IMR-90 (cell line): ENCODE results near the gene TK1. TPM values are rescaled to one million over a fixed set of nuclear protein-coding genes. Genes with fewer than 3 reads are reported as not detected.

ENCODE experiments used
- ATAC-seq: fragments of 200-7000 bp; cut with Tn5 transposase; 2 replicates; pipeline ENCODE4 v1.9.1; 2020; ENCODE audit warnings: low read depth, mild to moderate bottlenecking, moderate library complexity
- BruUV-seq: library from RNA; stranded (reverse); fragments of 400-500 nt; replicated peaks from 2 replicates; lab custom pipeline; 2021; lab: Mats Ljungman, UMichigan
- CTCF ChIA-PET: fragments of 300-600 bp; formaldehyde crosslinking; extraction: SDS; loops from one replicate; lab custom pipeline; 2021; ENCODE audit warnings: antibody characterized with exemption; lab: Yijun Ruan, JAX
- POLR2A ChIA-PET: fragments of 300-600 bp; sonication (Branson Sonifier 250); formaldehyde crosslinking; loops from one replicate; lab custom pipeline; 2022; ENCODE audit warnings: antibody characterized with exemption; ENCODE audit not compliant: unreplicated experiment; lab: Charles Lee
- DNase-seq: peaks from one replicate; pipeline ENCODE4 v3.0.0; 2013
- H2AFZ ChIP-seq: replicated peaks from 2 replicates; pipeline ENCODE3; 2013; ENCODE audit warnings: low read length, mild to moderate bottlenecking; ENCODE audit not compliant: poor library complexity
- H2AK5ac ChIP-seq: 2 replicates; pipeline ENCODE4 v1.6.1; 2013; ENCODE audit warnings: low read depth, low read length, inconsistent platforms
- H2AK9ac ChIP-seq: replicated peaks from 2 replicates; pipeline ENCODE3; 2013; ENCODE audit warnings: mild to moderate bottlenecking, low read depth, low read length, moderate library complexity; ENCODE audit not compliant: poor library complexity
- H2BK120ac ChIP-seq: 2 replicates; pipeline ENCODE4 v1.6.1; 2013; ENCODE audit warnings: low read depth, low read length, inconsistent platforms
- H2BK15ac ChIP-seq: 3 replicates; pipeline ENCODE4 v1.6.1; 2013; ENCODE audit warnings: low read depth, low read length, inconsistent platforms
- H2BK20ac ChIP-seq: 2 replicates; pipeline ENCODE4 v1.6.1; 2013; ENCODE audit warnings: low read depth, mild to moderate bottlenecking, inconsistent platforms, low read length, moderate library complexity
- H2BK5ac ChIP-seq: 2 replicates; pipeline ENCODE4 v1.6.1; 2013; ENCODE audit warnings: mild to moderate bottlenecking, low read depth, low read length, inconsistent platforms; ENCODE audit not compliant: poor library complexity, severe bottlenecking
- H3K14ac ChIP-seq: replicated peaks from 2 replicates; pipeline ENCODE4 v1.6.1; 2013; ENCODE audit warnings: low read depth, low read length, inconsistent platforms
- H3K18ac ChIP-seq: 2 replicates; pipeline ENCODE4 v1.6.1; 2013; ENCODE audit warnings: low read depth, low read length, control low read depth
- H3K23ac ChIP-seq: 2 replicates; pipeline ENCODE4 v1.6.1; 2013; ENCODE audit warnings: low read depth, low read length, inconsistent platforms
- H3K27ac ChIP-seq: 2 replicates; pipeline ENCODE4 v1.5.1; 2013; ENCODE audit warnings: mild to moderate bottlenecking, control low read depth, low read length; ENCODE audit not compliant: insufficient read depth
- H3K27me3 ChIP-seq: 2 replicates; pipeline ENCODE4 v1.6.1; 2013; ENCODE audit warnings: low read length; ENCODE audit not compliant: control insufficient read depth, insufficient read depth
- H3K36me3 ChIP-seq: 2 replicates; pipeline ENCODE4 v1.6.1; 2013; ENCODE audit warnings: low read length, mixed read lengths; ENCODE audit not compliant: control insufficient read depth, insufficient read depth
- H3K4ac ChIP-seq: 2 replicates; pipeline ENCODE4 v1.6.1; 2013; ENCODE audit warnings: low read depth, low read length, inconsistent platforms
- H3K4me1 ChIP-seq: 2 replicates; pipeline ENCODE4 v1.6.1; 2013; ENCODE audit warnings: low read length, mixed read lengths; ENCODE audit not compliant: control insufficient read depth, insufficient read depth
- H3K4me2 ChIP-seq: 2 replicates; pipeline ENCODE4 v1.6.1; 2013; ENCODE audit warnings: low read depth, mild to moderate bottlenecking, control low read depth, low read length, moderate library complexity
- H3K4me3 ChIP-seq: 2 replicates; pipeline ENCODE4 v1.5.1; 2013; ENCODE audit warnings: low read depth, mild to moderate bottlenecking, control low read depth, low read length, moderate library complexity; ENCODE audit not compliant: insufficient read depth
- H3K56ac ChIP-seq: 2 replicates; pipeline ENCODE4 v1.6.1; 2013; ENCODE audit warnings: low read length, inconsistent platforms; ENCODE audit not compliant: insufficient read depth; ENCODE audit errors: extremely low read depth
- H3K79me1 ChIP-seq, 2 experiments: 2 replicates each; pipeline ENCODE4 v1.6.1; 2013; ENCODE audit warnings: low read length in 2 of 2, inconsistent platforms in 1 of 2, low read depth in 1 of 2
- H3K9ac ChIP-seq: 2 replicates; pipeline ENCODE4 v1.6.1; 2013; ENCODE audit warnings: low read depth, low read length, control low read depth
- H3K9me1 ChIP-seq: 2 replicates; pipeline ENCODE4 v1.6.1; 2013; ENCODE audit warnings: low read length, inconsistent platforms; ENCODE audit not compliant: insufficient read depth
- H3K9me3 ChIP-seq: 2 replicates; pipeline ENCODE4 v1.6.1; 2013; ENCODE audit warnings: low read length; ENCODE audit not compliant: control insufficient read depth, insufficient read depth
- H4K20me1 ChIP-seq: 2 replicates; pipeline ENCODE4 v1.6.1; 2013; ENCODE audit warnings: low read length, inconsistent platforms; ENCODE audit not compliant: insufficient read depth
- H4K5ac ChIP-seq: 2 replicates; pipeline ENCODE4 v1.6.1; 2013; ENCODE audit warnings: mild to moderate bottlenecking, low read depth, low read length, control low read depth
- H4K8ac ChIP-seq, 2 experiments: 2 replicates each; pipeline ENCODE4 v1.6.1; 2013; ENCODE audit warnings: low read depth in 2 of 2, low read length in 2 of 2, control low read depth in 1 of 2, inconsistent platforms in 1 of 2
- H4K91ac ChIP-seq: 2 replicates; pipeline ENCODE4 v1.6.1; 2013; ENCODE audit warnings: low read depth, low read length, inconsistent platforms; ENCODE audit not compliant: insufficient read depth
- BHLHE40 ChIP-seq: fragments of 150-350 bp; IDR thresholded peaks from 2 replicates; pipeline ENCODE4 v1.6.1; 2016; ENCODE audit warnings: mild to moderate bottlenecking, low read depth, low read length
- CEBPB ChIP-seq: IDR thresholded peaks from 2 replicates; pipeline ENCODE4 v1.6.1; 2012; ENCODE audit warnings: low read depth, low read length, improper control_type of control experiment
- CHD1 ChIP-seq: IDR thresholded peaks from 2 replicates; pipeline ENCODE4 v1.6.1; 2012; ENCODE audit warnings: low read depth, low read length, improper control_type of control experiment
- FOS ChIP-seq: fragments of 150-350 bp; IDR thresholded peaks from 2 replicates; pipeline ENCODE4 v1.6.1; 2016; ENCODE audit warnings: low read depth, low read length
- MAFK ChIP-seq: IDR thresholded peaks from 2 replicates; pipeline ENCODE4 v1.6.1; 2012; ENCODE audit warnings: low read depth, low read length, improper control_type of control experiment
- MAZ ChIP-seq: IDR thresholded peaks from 2 replicates; pipeline ENCODE4 v1.6.1; 2012; ENCODE audit warnings: low read depth, mild to moderate bottlenecking, low read length, improper control_type of control experiment, moderate library complexity, borderline replicate concordance
- MXI1 ChIP-seq: IDR thresholded peaks from 2 replicates; pipeline ENCODE4 v1.6.1; 2012; ENCODE audit warnings: low read depth, mild to moderate bottlenecking, low read length, moderate library complexity, borderline replicate concordance
- NFE2L2 ChIP-seq: fragments of 150-350 bp; IDR thresholded peaks from 2 replicates; pipeline ENCODE4 v1.6.1; 2016; ENCODE audit warnings: low read depth, mild to moderate bottlenecking, low read length
- POLR2A ChIP-seq: IDR thresholded peaks from 2 replicates; pipeline ENCODE4 v1.6.1; 2012; ENCODE audit warnings: mild to moderate bottlenecking, low read depth, low read length
- RAD21 ChIP-seq: IDR thresholded peaks from 2 replicates; pipeline ENCODE4 v1.6.1; 2012; ENCODE audit warnings: low read length, improper control_type of control experiment
- RCOR1 ChIP-seq: IDR thresholded peaks from 2 replicates; pipeline ENCODE4 v1.6.1; 2012; ENCODE audit warnings: mild to moderate bottlenecking, low read length, improper control_type of control experiment; ENCODE audit not compliant: insufficient replicate concordance
- RFX5 ChIP-seq: IDR thresholded peaks from 2 replicates; pipeline ENCODE4 v1.8.0; 2012; ENCODE audit warnings: low read depth, mild to moderate bottlenecking, low read length, moderate library complexity
- SMC3 ChIP-seq: fragments of 150-350 bp; IDR thresholded peaks from 2 replicates; pipeline ENCODE4 v1.6.1; 2016; ENCODE audit warnings: low read depth, mild to moderate bottlenecking, antibody characterized with exemption, low read length, moderate library complexity
- WGBS, 2 experiments: methylation state at CpG; one replicate each; pipeline versions ENCODE4 v1.1.5 to v1.1.7; 2013; ENCODE audit warnings: missing lambda C conversion rate in 2 of 2; ENCODE audit not compliant: insufficient read length in 1 of 2; ENCODE audit errors: extremely low coverage in 2 of 2; 5-methylcytosine and 5-hydroxymethylcytosine counted together
- dilution Hi-C: fragments of 300-500 bp; cut with HindIII; formaldehyde crosslinking; loops from one replicate; pipeline ENCODE4 v1.14.3; 2018; ENCODE audit warnings: low sequenced_read_pairs; ENCODE audit not compliant: unreplicated experiment
- in situ Hi-C: fragments of 300-500 bp; cut with MboI; formaldehyde crosslinking; loops from 3 replicates; pipeline ENCODE4 v1.14.3; 2019; ENCODE audit warnings: low sequenced_read_pairs, inconsistent platforms, mixed read lengths
- intact Hi-C: fragments of 100-400 bp; cut with micrococcal nuclease; formaldehyde crosslinking; loops from 2 replicates; pipeline ENCODE4 v1.10.0; 2022
- polyA plus RNA-seq, 3 experiments: library from polyadenylated mRNA; depleted of rRNA; stranded (reverse); fragments of >200 nt; gene quantifications; 2 replicates each; pipeline ENCODE4 v1.2.3, GENCODE V29; 2012; ENCODE audit warnings: low replicate concordance in 1 of 3
- total RNA-seq: library from RNA; depleted of rRNA; stranded (reverse); fragments of >200 nt; gene quantifications from 2 replicates; pipeline ENCODE4 v1.2.3, GENCODE V29; 2012
- TF ChIP-seq, protein P1 (sequence below): fragments of 150-350 bp; IDR thresholded peaks from 2 replicates; pipeline ENCODE4 v1.6.1; 2016; ENCODE audit warnings: low read depth, mild to moderate bottlenecking, low read length, moderate library complexity, borderline replicate concordance
- TF ChIP-seq, protein P2 (sequence below): conservative IDR thresholded peaks from 2 replicates; pipeline ENCODE4 v1.5.1; 2012; ENCODE audit warnings: mild to moderate bottlenecking, low read depth, low read length, improper control_type of control experiment
- TF ChIP-seq, protein P3 (sequence below): fragments of 150-350 bp; IDR thresholded peaks from 2 replicates; pipeline ENCODE4 v1.6.1; 2017; ENCODE audit warnings: mild to moderate bottlenecking, antibody characterized with exemption, low read length, low read depth

The TK1 gene
- total and polyA plus RNA-seq, 2 of the 4 experiments (the other 2 are of a cell fraction), result 150 to 219 TPM

DNA sequence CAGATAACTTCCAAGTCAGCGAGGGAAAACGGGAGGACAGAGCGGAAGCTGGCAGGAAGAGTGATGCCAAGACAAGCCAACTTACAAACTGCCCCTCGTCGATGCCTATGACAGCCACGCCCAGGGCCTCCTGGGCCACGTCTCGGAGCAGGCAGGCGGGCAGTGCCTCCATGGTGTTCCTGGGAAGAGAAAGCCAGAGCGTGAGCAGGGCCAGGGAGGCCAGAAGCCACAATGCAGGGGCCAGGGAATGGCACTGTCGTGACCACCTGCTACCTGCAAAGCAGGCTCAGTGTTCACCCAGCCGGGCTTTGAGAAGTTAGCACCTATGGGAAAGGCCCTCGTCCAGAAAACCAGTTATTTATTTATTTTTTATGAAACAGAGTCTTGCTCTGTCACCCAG, 4.3 kb downstream of the TK1 start:
- Histone ChIP-seq H2BK120ac (no peak overlapping the region), H3K27ac (no peak overlapping the region), H4K8ac (no peak overlapping the region), H3K56ac (no peak overlapping the region), H3K4me2 (no peak overlapping the region), H3K23ac (no peak overlapping the region), H2BK5ac (no peak overlapping the region), H4K5ac (no peak overlapping the region), H2BK20ac (no peak overlapping the region), H3K4me3 (no peak overlapping the region), H3K9me1 (peaks cover 17% of the 10 kb centered on the region; the same call in 1 of the 2 replicates), H3K79me1 (peaks cover 21 to 70% of the 10 kb centered on the region in 2 experiments; a peak in 3 of 4 replicates), H2AK9ac (no peak overlapping the region), H4K91ac (no peak overlapping the region), H3K4ac (no peak overlapping the region), H3K18ac (no peak overlapping the region), H3K27me3 (no peaks in the 10 kb centered on the region), H3K36me3 (no peaks in the 10 kb centered on the region; the same call in 1 of the 2 replicates), H3K9ac (no peak overlapping the region), H2AK5ac (no peak overlapping the region), H2AFZ (no peak overlapping the region), H4K20me1 (0 out of 2 replicates have a peak, but pooled peaks cover 6% of the 10 kb centered on the region), H2BK15ac (no peak overlapping the region), H3K14ac (no peak overlapping the region), H3K4me1 (peaks cover 16% of the 10 kb centered on the region), H3K9me3 (no peaks in the 10 kb centered on the region)
- ATAC-seq, result no peak
- ChIA-PET POLR2A (no interaction called here), CTCF (no interaction called here)
- no peak for DNase-seq
- intact Hi-C loops, result no loop called here
- dilution Hi-C loops, result no loop called here
- BruUV-seq, result no TSS peak
- 97% methylated on average over 8 of the region's 13 CpGs; no CpG with 5 or more reads in 1 of the 2 experiments for WGBS, 2 experiments
- TF ChIP-seq CHD1, result no peak
- no peak for TF ChIP-seq MAZ
- TF ChIP-seq, protein P1, sequence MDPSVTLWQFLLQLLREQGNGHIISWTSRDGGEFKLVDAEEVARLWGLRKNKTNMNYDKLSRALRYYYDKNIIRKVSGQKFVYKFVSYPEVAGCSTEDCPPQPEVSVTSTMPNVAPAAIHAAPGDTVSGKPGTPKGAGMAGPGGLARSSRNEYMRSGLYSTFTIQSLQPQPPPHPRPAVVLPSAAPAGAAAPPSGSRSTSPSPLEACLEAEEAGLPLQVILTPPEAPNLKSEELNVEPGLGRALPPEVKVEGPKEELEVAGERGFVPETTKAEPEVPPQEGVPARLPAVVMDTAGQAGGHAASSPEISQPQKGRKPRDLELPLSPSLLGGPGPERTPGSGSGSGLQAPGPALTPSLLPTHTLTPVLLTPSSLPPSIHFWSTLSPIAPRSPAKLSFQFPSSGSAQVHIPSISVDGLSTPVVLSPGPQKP, result no peak
- TF ChIP-seq FOS, result no peak
- TF ChIP-seq POLR2A, result no peak
- no peak for TF ChIP-seq CEBPB
- no peak for TF ChIP-seq BHLHE40
- no peak for TF ChIP-seq NFE2L2
- TF ChIP-seq, protein P2, sequence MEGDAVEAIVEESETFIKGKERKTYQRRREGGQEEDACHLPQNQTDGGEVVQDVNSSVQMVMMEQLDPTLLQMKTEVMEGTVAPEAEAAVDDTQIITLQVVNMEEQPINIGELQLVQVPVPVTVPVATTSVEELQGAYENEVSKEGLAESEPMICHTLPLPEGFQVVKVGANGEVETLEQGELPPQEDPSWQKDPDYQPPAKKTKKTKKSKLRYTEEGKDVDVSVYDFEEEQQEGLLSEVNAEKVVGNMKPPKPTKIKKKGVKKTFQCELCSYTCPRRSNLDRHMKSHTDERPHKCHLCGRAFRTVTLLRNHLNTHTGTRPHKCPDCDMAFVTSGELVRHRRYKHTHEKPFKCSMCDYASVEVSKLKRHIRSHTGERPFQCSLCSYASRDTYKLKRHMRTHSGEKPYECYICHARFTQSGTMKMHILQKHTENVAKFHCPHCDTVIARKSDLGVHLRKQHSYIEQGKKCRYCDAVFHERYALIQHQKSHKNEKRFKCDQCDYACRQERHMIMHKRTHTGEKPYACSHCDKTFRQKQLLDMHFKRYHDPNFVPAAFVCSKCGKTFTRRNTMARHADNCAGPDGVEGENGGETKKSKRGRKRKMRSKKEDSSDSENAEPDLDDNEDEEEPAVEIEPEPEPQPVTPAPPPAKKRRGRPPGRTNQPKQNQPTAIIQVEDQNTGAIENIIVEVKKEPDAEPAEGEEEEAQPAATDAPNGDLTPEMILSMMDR, result no peak
- no peak for TF ChIP-seq RCOR1
- TF ChIP-seq MXI1, result no peak
- TF ChIP-seq, protein P3, sequence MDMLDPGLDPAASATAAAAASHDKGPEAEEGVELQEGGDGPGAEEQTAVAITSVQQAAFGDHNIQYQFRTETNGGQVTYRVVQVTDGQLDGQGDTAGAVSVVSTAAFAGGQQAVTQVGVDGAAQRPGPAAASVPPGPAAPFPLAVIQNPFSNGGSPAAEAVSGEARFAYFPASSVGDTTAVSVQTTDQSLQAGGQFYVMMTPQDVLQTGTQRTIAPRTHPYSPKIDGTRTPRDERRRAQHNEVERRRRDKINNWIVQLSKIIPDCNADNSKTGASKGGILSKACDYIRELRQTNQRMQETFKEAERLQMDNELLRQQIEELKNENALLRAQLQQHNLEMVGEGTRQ, result no peak
- TF ChIP-seq RAD21, result no peak
- no peak for TF ChIP-seq RFX5
- no peak for TF ChIP-seq MAFK
- no peak for TF ChIP-seq SMC3
- in situ Hi-C loops, result no loop called here
